NCI-H146 (cell line): ENCODE measurements around the gene EVI2A.
"Not testable (repeated sequence)": the region's sequence is repeated elsewhere in the genome, so short reads cannot be mapped to it uniquely, and the experiment has no call there.

ENCODE experiments used
- DNase-seq: peaks from one replicate; lab custom pipeline; 2025; lab: John Stamatoyannopoulos, UW

The EVI2A gene

GRCh38 chr17:31321481-31321880, at the start of gene EVI2A:
EVI2A (minus strand) TSS chr17:31321622; CDS start chr17:31319013, 2,609 bp downstream.
- no peak for DNase-seq

- no peak for DNase-seq
These were observed 47.8 kb upstream of the EVI2A start for GRCh38 chr17:31369266-31369665.

- no peak for DNase-seq
These were observed 44.7 kb upstream of the EVI2A start for GRCh38 chr17:31366088-31366487.

- DNase-seq = no peak
These were observed 42.6 kb upstream of the EVI2A start for GRCh38 chr17:31364012-31364411.

GRCh38 chr17:31357839-31358394, 36.5 kb upstream of the EVI2A start:
- DNase-seq = no peak

GRCh38 chr17:31357091-31357490, 35.7 kb upstream of the EVI2A start:
- no peak for DNase-seq

GRCh38 chr17:31355935-31356334, 34.5 kb upstream of the EVI2A start:
- no peak for DNase-seq

GRCh38 chr17:31349454-31349853, 28.0 kb upstream of the EVI2A start:
- DNase-seq = no peak

GRCh38 chr17:31345191-31345747, 23.8 kb upstream of the EVI2A start:
- DNase-seq = not testable (repeated sequence)

- DNase-seq = no peak
These were observed 18.7 kb upstream of the EVI2A start for GRCh38 chr17:31339906-31340661.

- DNase-seq = no peak
These were observed 7.8 kb upstream of the EVI2A start for GRCh38 chr17:31329221-31329620.

- no peak for DNase-seq
These were observed 6.7 kb upstream of the EVI2A start for GRCh38 chr17:31328160-31328535.

GRCh38 chr17:31327534-31328159, 6.2 kb upstream of the EVI2A start:
- DNase-seq = no peak

GRCh38 chr17:31323551-31323950, 2.1 kb upstream of the EVI2A start:
- DNase-seq = no peak

GRCh38 chr17:31321966-31322365, 544 bp upstream of the EVI2A start:
- DNase-seq = no peak

GRCh38 chr17:31320791-31321190, 631 bp downstream of the EVI2A start:
- DNase-seq = no peak

GRCh38 chr17:31320241-31320640, 1.2 kb downstream of the EVI2A start:
- DNase-seq = no peak

GRCh38 chr17:31318851-31319661, 2.4 kb downstream of the EVI2A start:
- DNase-seq = no peak

GRCh38 chr17:31318298-31318801, 3.1 kb downstream of the EVI2A start:
- DNase-seq = no peak

- no peak for DNase-seq
These were observed 6.7 kb downstream of the EVI2A start for GRCh38 chr17:31314782-31315100.

GRCh38 chr17:31313982-31314781, 7.2 kb downstream of the EVI2A start, which contains the start of gene EVI2B:
EVI2B (minus strand) TSS chr17:31314054; CDS start chr17:31305609, 8,445 bp downstream.
- DNase-seq = no peak
